Panc1 (cell line): ENCODE measurements around the gene HIPK2. TPM values are rescaled to one million over a fixed set of nuclear protein-coding genes. Genes with fewer than 3 reads are reported as not detected.

ENCODE experiments used
- ATAC-seq: fragments of 200-7000 bp; cut with Tn5 transposase; 2 replicates; pipeline ENCODE4 v1.9.1; 2020; ENCODE audit warnings: mild to moderate bottlenecking, moderate library complexity
- BruUV-seq: library from RNA; stranded (reverse); fragments of 400-500 nt; replicated peaks from 2 replicates; lab custom pipeline; 2021; lab: Mats Ljungman, UMichigan
- CTCF ChIA-PET: fragments of 300-600 bp; sonication (Branson Sonifier 250); formaldehyde crosslinking; loops from one replicate; lab custom pipeline; 2022; ENCODE audit warnings: antibody characterized with exemption; lab: Charles Lee
- POLR2A ChIA-PET: fragments of 300-600 bp; sonication (Branson Sonifier 250); formaldehyde crosslinking; loops from one replicate; lab custom pipeline; 2022; ENCODE audit warnings: antibody characterized with exemption; lab: Charles Lee
- DNase-seq: peaks from one replicate; pipeline ENCODE4 v3.0.0-alpha.2; 2010; ENCODE audit warnings: low read depth, low spot score
- H3K27ac ChIP-seq: 2 replicates; pipeline ENCODE4 v1.5.1; 2011; ENCODE audit warnings: mild to moderate bottlenecking, low read length, inconsistent platforms
- H3K27me3 ChIP-seq: fragments of 200-500 bp; sonication (Bioruptor generic); 2 replicates; pipeline ENCODE4 v1.6.0; 2014; ENCODE audit warnings: low read length, inconsistent platforms; ENCODE audit not compliant: control insufficient read depth, insufficient read depth
- H3K36me3 ChIP-seq: fragments of 200-500 bp; sonication (Bioruptor generic); 2 replicates; pipeline ENCODE4 v1.5.1; 2014; ENCODE audit warnings: inconsistent platforms, mild to moderate bottlenecking, low read length, moderate library complexity; ENCODE audit not compliant: control insufficient read depth, insufficient read depth
- H3K4me1 ChIP-seq: 2 replicates; pipeline ENCODE4 v1.5.1; 2011; ENCODE audit warnings: inconsistent platforms, mild to moderate bottlenecking, low read length, moderate library complexity; ENCODE audit not compliant: control insufficient read depth, insufficient read depth
- H3K4me3 ChIP-seq, 2 experiments: 2 replicates each; pipeline ENCODE4 v1.5.1; 2011 to 2012; ENCODE audit warnings: low read depth in 2 of 2, low read length in 2 of 2, mild to moderate bottlenecking in 2 of 2, inconsistent platforms in 1 of 2, moderate library complexity in 1 of 2
- H3K9me3 ChIP-seq: fragments of 200-500 bp; sonication (Bioruptor generic); 2 replicates; pipeline ENCODE4 v1.5.1; 2014; ENCODE audit warnings: low read depth, mild to moderate bottlenecking, inconsistent platforms, low read length, moderate library complexity; ENCODE audit not compliant: control insufficient read depth, insufficient read depth
- POLR2AphosphoS5 ChIP-seq: IDR thresholded peaks from 2 replicates; pipeline ENCODE4 v1.6.1; 2012; ENCODE audit warnings: mild to moderate bottlenecking, low read depth, low read length, moderate library complexity
- SIN3A ChIP-seq: IDR thresholded peaks from 2 replicates; pipeline ENCODE4 v1.6.1; 2012; ENCODE audit warnings: low read depth, mild to moderate bottlenecking, low read length, moderate library complexity, borderline replicate concordance; ENCODE audit not compliant: insufficient read depth
- TCF7L2 ChIP-seq: IDR thresholded peaks from 2 replicates; pipeline ENCODE4 v1.6.1; 2011; ENCODE audit warnings: mild to moderate bottlenecking, low read depth, low read length, inconsistent platforms
- in situ Hi-C: cut with HindIII; loops from 2 replicates; pipeline ENCODE4 v1.10.0; 2016; ENCODE audit warnings: low sequenced_read_pairs, low pct_unique_long_range_greater_than_20kb
- intact Hi-C: fragments of 100-400 bp; cut with micrococcal nuclease; formaldehyde crosslinking; loops from one replicate; pipeline ENCODE4 v1.10.0; 2022; ENCODE audit not compliant: unreplicated experiment
- total RNA-seq: library from RNA; stranded (reverse); gene quantifications from one replicate; pipeline ENCODE4 v1.2.1, GENCODE V29; 2021; ENCODE audit not compliant: unreplicated experiment
- TF ChIP-seq, protein P1 (sequence below), 2 experiments: IDR thresholded peaks; 2 replicates each; pipeline ENCODE4 v1.6.1; 2011 to 2012; ENCODE audit warnings: low read depth in 2 of 2, control low read depth in 1 of 2, low read length in 1 of 2, mild to moderate bottlenecking in 1 of 2, moderate library complexity in 1 of 2; ENCODE audit not compliant: insufficient read depth in 1 of 2
- TF ChIP-seq, protein P2 (sequence below): fragments of 450-650 bp; IDR thresholded peaks from 2 replicates; pipeline ENCODE4 v1.5.1; 2017; ENCODE audit warnings: mild to moderate bottlenecking

Gene HIPK2
- total RNA-seq, 1 experiment from 2014 or later, result 34.1 TPM

- ChIA-PET CTCF (no interaction called here), POLR2A (interaction anchor here (0.6 kb wide), 2 partner anchors 13 to 17 kb away, joined by 3 to 4 read pairs; no protein-coding TSS in a partner anchor)
- in situ Hi-C loops (no loop called here), intact Hi-C loops (no loop called here)
- DNase-seq, result no peak
- Histone ChIP-seq H3K9me3 (no peaks in the 10 kb centered on the region), H3K36me3 (no peaks in the 10 kb centered on the region), H3K4me3 (no peak overlapping the region), H3K27ac (no peak overlapping the region), H3K27me3 (no peaks in the 10 kb centered on the region), H3K4me1 (no peaks in the 10 kb centered on the region)
- no peak for TF ChIP-seq SIN3A
- TF ChIP-seq, protein P1, sequence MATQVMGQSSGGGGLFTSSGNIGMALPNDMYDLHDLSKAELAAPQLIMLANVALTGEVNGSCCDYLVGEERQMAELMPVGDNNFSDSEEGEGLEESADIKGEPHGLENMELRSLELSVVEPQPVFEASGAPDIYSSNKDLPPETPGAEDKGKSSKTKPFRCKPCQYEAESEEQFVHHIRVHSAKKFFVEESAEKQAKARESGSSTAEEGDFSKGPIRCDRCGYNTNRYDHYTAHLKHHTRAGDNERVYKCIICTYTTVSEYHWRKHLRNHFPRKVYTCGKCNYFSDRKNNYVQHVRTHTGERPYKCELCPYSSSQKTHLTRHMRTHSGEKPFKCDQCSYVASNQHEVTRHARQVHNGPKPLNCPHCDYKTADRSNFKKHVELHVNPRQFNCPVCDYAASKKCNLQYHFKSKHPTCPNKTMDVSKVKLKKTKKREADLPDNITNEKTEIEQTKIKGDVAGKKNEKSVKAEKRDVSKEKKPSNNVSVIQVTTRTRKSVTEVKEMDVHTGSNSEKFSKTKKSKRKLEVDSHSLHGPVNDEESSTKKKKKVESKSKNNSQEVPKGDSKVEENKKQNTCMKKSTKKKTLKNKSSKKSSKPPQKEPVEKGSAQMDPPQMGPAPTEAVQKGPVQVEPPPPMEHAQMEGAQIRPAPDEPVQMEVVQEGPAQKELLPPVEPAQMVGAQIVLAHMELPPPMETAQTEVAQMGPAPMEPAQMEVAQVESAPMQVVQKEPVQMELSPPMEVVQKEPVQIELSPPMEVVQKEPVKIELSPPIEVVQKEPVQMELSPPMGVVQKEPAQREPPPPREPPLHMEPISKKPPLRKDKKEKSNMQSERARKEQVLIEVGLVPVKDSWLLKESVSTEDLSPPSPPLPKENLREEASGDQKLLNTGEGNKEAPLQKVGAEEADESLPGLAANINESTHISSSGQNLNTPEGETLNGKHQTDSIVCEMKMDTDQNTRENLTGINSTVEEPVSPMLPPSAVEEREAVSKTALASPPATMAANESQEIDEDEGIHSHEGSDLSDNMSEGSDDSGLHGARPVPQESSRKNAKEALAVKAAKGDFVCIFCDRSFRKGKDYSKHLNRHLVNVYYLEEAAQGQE (IDR thresholded peaks at IDR 0.05; ENCODE audit: insufficient read depth in 1 of 2, low read depth in 2 of 2, low read length in 1 of 2), result no peak
- TF ChIP-seq, protein P2, sequence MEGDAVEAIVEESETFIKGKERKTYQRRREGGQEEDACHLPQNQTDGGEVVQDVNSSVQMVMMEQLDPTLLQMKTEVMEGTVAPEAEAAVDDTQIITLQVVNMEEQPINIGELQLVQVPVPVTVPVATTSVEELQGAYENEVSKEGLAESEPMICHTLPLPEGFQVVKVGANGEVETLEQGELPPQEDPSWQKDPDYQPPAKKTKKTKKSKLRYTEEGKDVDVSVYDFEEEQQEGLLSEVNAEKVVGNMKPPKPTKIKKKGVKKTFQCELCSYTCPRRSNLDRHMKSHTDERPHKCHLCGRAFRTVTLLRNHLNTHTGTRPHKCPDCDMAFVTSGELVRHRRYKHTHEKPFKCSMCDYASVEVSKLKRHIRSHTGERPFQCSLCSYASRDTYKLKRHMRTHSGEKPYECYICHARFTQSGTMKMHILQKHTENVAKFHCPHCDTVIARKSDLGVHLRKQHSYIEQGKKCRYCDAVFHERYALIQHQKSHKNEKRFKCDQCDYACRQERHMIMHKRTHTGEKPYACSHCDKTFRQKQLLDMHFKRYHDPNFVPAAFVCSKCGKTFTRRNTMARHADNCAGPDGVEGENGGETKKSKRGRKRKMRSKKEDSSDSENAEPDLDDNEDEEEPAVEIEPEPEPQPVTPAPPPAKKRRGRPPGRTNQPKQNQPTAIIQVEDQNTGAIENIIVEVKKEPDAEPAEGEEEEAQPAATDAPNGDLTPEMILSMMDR, result no peak
- TF ChIP-seq TCF7L2, result no peak
- TF ChIP-seq POLR2AphosphoS5, result no peak
- BruUV-seq, result no TSS peak
- ATAC-seq, result no peak
Observed at GRCh38 chr7:139585042-139585441, 192.8 kb downstream of the HIPK2 start.

- POLR2A ChIA-PET, result no interaction called here
- CTCF ChIA-PET, result no interaction called here
- intact Hi-C loops (no loop called here), in situ Hi-C loops (no loop called here)
- Histone ChIP-seq H3K27me3 (no peaks in the 10 kb centered on the region), H3K4me1 (no peaks in the 10 kb centered on the region), H3K4me3 (no peak overlapping the region), H3K36me3 (no peaks in the 10 kb centered on the region), H3K27ac (no peak overlapping the region), H3K9me3 (no peaks in the 10 kb centered on the region)
- DNase-seq, result no peak
- no peak for ATAC-seq
- TF ChIP-seq TCF7L2 (no peak), SIN3A (no peak), POLR2AphosphoS5 (no peak)
- TF ChIP-seq, protein P2, result no peak
- TF ChIP-seq, protein P1 (IDR thresholded peaks at IDR 0.05; ENCODE audit: insufficient read depth in 1 of 2, low read depth in 2 of 2, low read length in 1 of 2), result no peak
- BruUV-seq, result no TSS peak
Observed at GRCh38 chr7:139583826-139584553, 193.8 kb downstream of the HIPK2 start.
